VCaP (cell line): ENCODE measurements around the gene CHCHD5.

Experiments used
- H3K27ac ChIP-seq: fragments of 450-650 bp; 2 replicates; pipeline ENCODE4 v1.5.1; 2017
- CTCF ChIP-seq: fragments of 450-650 bp; conservative IDR thresholded peaks from 2 replicates; pipeline ENCODE4 v1.5.1; 2017; ENCODE audit warnings: mild to moderate bottlenecking, moderate library complexity

CHCHD5 gene

GRCh38 chr2:112591413-112591812 lies 7.0 kb downstream of the CHCHD5 start:
- peak overlapping the region; percentile 71 for H3K27ac ChIP-seq
- TF ChIP-seq CTCF = no peak

- no peak overlapping the region for H3K27ac ChIP-seq
Observed at GRCh38 chr2:112593736-112594135, 9.3 kb downstream of the CHCHD5 start.

GRCh38 chr2:112597537-112598322 lies 13.3 kb downstream of the CHCHD5 start:
- TF ChIP-seq CTCF = no peak
- H3K27ac ChIP-seq = no peak overlapping the region

More at GRCh38 chr2:112593736-112594135, 9.3 kb downstream of the CHCHD5 start:
- no peak for TF ChIP-seq CTCF

GRCh38 chr2:112600634-112601033 lies 16.2 kb downstream of the CHCHD5 start:
- no peak overlapping the region for H3K27ac ChIP-seq

GRCh38 chr2:112601754-112602153 lies 17.3 kb downstream of the CHCHD5 start:
- H3K27ac ChIP-seq = no peak overlapping the region
- no peak for TF ChIP-seq CTCF

More at GRCh38 chr2:112600634-112601033, 16.2 kb downstream of the CHCHD5 start:
- no peak for TF ChIP-seq CTCF

GRCh38 chr2:112602917-112603316 lies 18.5 kb downstream of the CHCHD5 start:
- TF ChIP-seq CTCF = no peak
- no peak overlapping the region for H3K27ac ChIP-seq

- TF ChIP-seq CTCF = no peak
- no peak overlapping the region for H3K27ac ChIP-seq
Observed at GRCh38 chr2:112603731-112604130, 19.3 kb downstream of the CHCHD5 start.
